HUES64 (cell line): ENCODE data around the gene KCNT2.

Source experiments
- H3K27ac ChIP-seq: 2 replicates; pipeline ENCODE4 v1.7.0; 2013; ENCODE audit warnings: low read depth, low read length, inconsistent platforms
- H3K27me3 ChIP-seq: 2 replicates; pipeline ENCODE4 v1.6.1; 2013; ENCODE audit warnings: mild to moderate bottlenecking, low read length; ENCODE audit not compliant: insufficient read depth
- H3K36me3 ChIP-seq: 2 replicates; pipeline ENCODE4 v1.6.1; 2013; ENCODE audit warnings: mild to moderate bottlenecking, low read length; ENCODE audit not compliant: insufficient read depth
- H3K4me1 ChIP-seq: 2 replicates; pipeline ENCODE4 v1.6.1; 2013; ENCODE audit warnings: mild to moderate bottlenecking, low read length, moderate library complexity; ENCODE audit not compliant: insufficient read depth
- H3K4me3 ChIP-seq: 2 replicates; pipeline ENCODE4 v1.5.1; 2013; ENCODE audit warnings: mild to moderate bottlenecking, low read length, moderate library complexity
- H3K9ac ChIP-seq: 2 replicates; pipeline ENCODE4 v1.6.1; 2013; ENCODE audit warnings: mild to moderate bottlenecking, low read depth, low read length
- H3K9me3 ChIP-seq: 2 replicates; pipeline ENCODE4 v1.6.1; 2013; ENCODE audit warnings: low read depth, low read length; ENCODE audit not compliant: insufficient read depth
- WGBS: fragments of 150-250, 120-280 bp; methylation state at CpG from one replicate; pipeline ENCODE4 v1.1.7; 2013; ENCODE audit warnings: missing lambda C conversion rate; 5-methylcytosine and 5-hydroxymethylcytosine counted together

KCNT2 gene

DNA sequence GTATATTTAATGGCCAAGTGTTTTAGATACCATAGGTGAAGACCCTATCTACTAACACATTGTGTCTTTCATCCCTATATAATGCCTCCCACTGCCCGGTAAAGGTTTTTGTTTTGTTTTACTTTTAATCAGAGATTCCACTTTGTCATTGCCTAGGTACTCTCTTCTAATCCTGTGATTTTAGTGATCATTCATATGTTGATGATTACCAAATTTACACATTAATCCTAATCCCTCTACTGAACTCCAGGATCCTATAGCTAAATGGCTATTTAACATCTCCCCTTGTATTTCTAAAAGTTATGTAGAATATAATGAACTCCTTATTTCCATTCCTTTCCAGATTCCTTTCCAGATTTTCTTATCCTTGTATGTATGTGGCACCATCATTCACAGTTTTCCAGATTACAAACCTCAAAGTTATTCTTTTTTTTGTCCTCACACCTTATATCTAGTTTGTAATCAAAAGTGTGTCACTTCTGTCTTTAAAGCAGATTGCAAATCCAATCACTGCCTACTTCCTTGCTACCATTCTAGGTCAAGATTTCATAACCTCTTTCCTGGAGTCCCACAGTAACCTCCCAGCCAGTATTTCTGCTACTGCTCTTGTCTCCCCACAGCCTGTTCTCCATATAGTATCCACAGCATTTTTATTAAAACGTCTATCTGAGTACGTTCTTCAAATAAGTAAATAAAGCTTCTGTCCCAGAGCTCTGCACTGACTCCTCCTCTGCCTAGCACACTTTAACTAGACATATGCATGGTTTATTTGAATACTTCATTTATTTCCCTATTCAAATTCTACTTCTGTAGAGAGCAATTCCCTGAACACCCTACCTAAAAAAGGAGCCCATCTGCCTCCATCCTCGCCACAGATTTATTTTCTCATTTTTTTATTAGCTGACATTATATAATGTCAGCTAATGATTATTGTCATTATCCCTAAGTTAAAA is 157.8 kb downstream of the KCNT2 start:
- Histone ChIP-seq H3K27me3 (no peaks in the 10 kb centered on the region), H3K9ac (no peak overlapping the region), H3K36me3 (no peaks in the 10 kb centered on the region), H3K4me3 (no peak overlapping the region), H3K9me3 (no peaks in the 10 kb centered on the region), H3K4me1 (peaks cover 28% of the 10 kb centered on the region), H3K27ac (peak overlapping the region; percentile 47; the same call in 1 of the 2 replicates)
- 84% methylated on average over 3 of the region's 4 CpGs for WGBS

DNA sequence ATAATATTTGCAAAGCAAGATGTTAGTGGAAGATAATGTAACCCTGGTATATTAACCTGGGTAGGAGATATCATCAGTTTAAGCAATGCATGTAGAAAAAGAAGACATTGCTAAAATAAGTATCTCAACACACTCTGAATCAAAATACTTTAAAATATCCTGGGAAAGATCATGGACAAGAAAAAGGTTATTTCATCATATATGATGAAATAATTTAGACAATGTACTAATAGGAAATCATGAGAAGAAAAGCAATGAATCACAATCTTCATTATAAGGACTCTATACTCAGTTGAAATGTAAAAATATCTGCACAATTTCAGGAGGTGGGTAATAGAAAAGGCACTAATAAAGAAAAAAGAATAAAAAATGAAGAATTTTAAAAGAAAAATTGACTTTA is 158.8 kb downstream of the KCNT2 start:
- H3K9me3 ChIP-seq = no peaks in the 10 kb centered on the region
- no peak overlapping the region for H3K4me3 ChIP-seq
- H3K36me3 ChIP-seq = no peaks in the 10 kb centered on the region
- H3K27me3 ChIP-seq = no peaks in the 10 kb centered on the region
- H3K4me1 ChIP-seq = peaks cover 28% of the 10 kb centered on the region
- H3K27ac ChIP-seq = no peak overlapping the region
- no peak overlapping the region for H3K9ac ChIP-seq

DNA sequence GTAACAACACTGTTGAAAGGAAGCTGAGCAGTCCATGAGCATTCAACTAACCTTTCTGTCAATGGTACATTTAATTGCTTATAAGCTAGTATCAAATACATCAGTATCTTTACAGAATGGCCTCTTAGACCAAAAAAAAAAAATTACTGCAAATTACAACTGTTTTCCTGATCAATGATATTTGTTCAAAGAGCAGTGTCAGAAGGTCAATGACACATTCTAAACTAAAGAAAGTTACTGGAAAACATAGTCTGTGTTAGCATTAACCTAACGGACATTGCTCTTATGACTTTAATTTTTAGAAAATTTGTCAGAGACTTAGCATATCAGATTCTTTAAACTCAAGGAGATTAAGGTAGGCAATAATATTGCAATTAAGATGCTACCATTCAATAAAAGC is 162.5 kb downstream of the KCNT2 start:
- H3K4me3 ChIP-seq = no peak overlapping the region
- H3K27me3 ChIP-seq = no peaks in the 10 kb centered on the region
- H3K36me3 ChIP-seq = no peaks in the 10 kb centered on the region
- no peak overlapping the region for H3K27ac ChIP-seq
- peaks cover 17% of the 10 kb centered on the region for H3K4me1 ChIP-seq
- WGBS = 100% methylated on average over 1 of the region's 1 CpG
- no peaks in the 10 kb centered on the region for H3K9me3 ChIP-seq
- H3K9ac ChIP-seq = no peak overlapping the region

DNA sequence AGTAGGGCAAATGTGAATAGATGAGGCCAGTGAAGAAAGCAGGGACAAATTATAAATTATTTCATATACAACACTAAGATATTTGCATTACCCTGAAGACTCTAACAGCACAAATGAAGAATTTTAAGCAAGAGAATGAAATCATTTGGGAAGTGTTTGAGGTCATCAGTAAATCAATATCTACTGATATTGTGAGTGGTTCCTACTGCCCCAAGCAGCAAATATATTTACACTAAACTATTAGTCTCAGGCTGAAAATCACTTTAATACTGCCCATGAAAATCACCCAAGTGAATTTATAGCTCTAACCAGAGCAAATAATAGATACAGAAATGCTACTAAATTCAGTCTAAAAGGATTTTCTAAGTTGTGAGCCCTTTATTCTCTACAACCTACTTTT is 163.6 kb downstream of the KCNT2 start:
- Histone ChIP-seq H3K9me3 (no peaks in the 10 kb centered on the region), H3K27ac (no peak overlapping the region), H3K4me1 (peaks cover 6% of the 10 kb centered on the region; the same call in 1 of the 2 replicates), H3K36me3 (no peaks in the 10 kb centered on the region), H3K27me3 (no peaks in the 10 kb centered on the region), H3K9ac (no peak overlapping the region), H3K4me3 (no peak overlapping the region)

DNA sequence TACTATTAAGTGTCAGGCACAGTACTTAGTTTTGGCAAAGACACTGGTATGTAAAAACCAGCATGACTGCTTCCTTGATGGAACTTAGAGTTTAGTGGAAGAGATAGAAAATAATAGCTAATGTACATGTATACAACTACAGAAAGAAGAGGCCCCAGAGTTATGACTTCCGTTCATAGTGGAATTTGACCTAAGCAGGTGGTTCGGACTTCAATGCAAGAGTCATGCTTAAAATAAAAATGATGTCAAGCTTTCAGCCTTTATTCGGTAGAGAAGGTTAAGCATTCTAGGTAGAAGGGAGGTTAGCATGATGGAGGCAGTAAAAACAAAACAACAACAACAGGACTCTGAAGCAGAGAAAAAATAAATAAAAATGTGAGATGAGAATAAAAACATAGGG is 165.9 kb downstream of the KCNT2 start:
- no peak overlapping the region for H3K27ac ChIP-seq
- H3K36me3 ChIP-seq = no peaks in the 10 kb centered on the region
- no peak overlapping the region for H3K4me3 ChIP-seq
- no peak overlapping the region for H3K9ac ChIP-seq
- no peaks in the 10 kb centered on the region for H3K27me3 ChIP-seq
- WGBS = 96% methylated on average over 3 of the region's 3 CpGs
- H3K9me3 ChIP-seq = no peaks in the 10 kb centered on the region
- no peaks in the 10 kb centered on the region for H3K4me1 ChIP-seq

DNA sequence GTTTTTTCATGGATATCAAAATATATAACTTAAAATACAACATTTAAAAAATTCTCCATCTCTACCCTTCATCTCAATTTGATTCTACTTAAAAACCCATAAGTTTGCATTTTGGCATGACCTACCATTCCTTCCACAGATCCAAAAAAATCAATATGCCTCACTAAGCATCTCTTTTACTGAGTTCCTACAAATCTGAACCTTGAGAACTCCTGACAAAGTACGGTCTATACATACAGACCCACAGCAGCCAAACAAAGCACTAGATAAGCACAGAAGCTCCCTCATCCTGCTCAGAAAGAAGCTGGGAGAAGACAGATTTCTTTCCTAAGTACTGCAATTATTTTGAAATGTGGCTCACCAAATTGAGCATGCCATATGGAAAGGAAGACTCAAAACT is 167.5 kb downstream of the KCNT2 start:
- Histone ChIP-seq H3K27me3 (no peaks in the 10 kb centered on the region), H3K4me1 (no peaks in the 10 kb centered on the region), H3K9me3 (no peaks in the 10 kb centered on the region), H3K36me3 (no peaks in the 10 kb centered on the region), H3K27ac (no peak overlapping the region), H3K4me3 (no peak overlapping the region), H3K9ac (no peak overlapping the region)
- 97% methylated on average over 1 of the region's 1 CpG for WGBS

DNA sequence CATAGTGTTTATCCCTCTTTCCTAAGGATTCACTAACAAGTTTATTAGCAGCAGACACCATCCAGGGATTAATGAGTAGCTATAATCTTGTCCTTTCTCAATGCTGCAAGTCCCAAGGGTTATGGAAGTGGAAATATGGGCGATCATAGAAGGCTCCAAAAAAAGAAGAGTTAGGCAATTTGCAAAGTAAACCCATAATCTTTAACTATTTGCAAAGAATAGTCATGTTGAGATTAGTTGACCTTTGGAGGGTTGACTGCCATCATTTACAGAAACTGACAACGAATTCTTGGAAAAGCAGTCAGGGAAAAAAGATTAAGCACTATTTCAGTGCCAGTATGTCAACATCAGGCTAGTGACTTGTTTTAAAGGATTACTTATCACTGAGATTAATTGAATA is 169.9 kb downstream of the KCNT2 start:
- WGBS = 79% methylated on average over 1 of the region's 2 CpGs
- H3K27me3 ChIP-seq = no peaks in the 10 kb centered on the region
- H3K9me3 ChIP-seq = no peaks in the 10 kb centered on the region
- H3K9ac ChIP-seq = no peak overlapping the region
- H3K27ac ChIP-seq = no peak overlapping the region
- H3K36me3 ChIP-seq = no peaks in the 10 kb centered on the region
- H3K4me3 ChIP-seq = no peak overlapping the region
- H3K4me1 ChIP-seq = no peaks in the 10 kb centered on the region

DNA sequence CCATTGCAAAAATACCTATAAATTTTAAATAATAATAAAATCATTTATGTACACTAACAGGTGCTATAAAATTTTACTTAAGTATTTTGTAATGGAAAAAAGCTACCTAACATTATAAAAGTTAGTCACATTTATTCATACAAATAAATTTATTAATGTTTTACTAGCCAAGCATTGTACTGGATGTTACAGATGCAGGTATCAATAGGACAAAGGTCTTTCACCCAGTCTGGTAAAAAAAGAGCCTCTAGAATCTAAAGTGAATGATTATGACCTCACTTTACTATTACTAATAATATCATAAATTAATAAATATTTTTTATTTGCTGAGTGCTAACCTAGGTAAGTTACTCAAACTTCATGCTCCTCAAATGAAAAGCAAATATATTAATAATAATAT is 170.6 kb downstream of the KCNT2 start:
- no peaks in the 10 kb centered on the region for H3K9me3 ChIP-seq
- no peaks in the 10 kb centered on the region for H3K36me3 ChIP-seq
- H3K27me3 ChIP-seq = no peaks in the 10 kb centered on the region
- H3K9ac ChIP-seq = no peak overlapping the region
- no peak overlapping the region for H3K4me3 ChIP-seq
- no peaks in the 10 kb centered on the region for H3K4me1 ChIP-seq
- no peak overlapping the region for H3K27ac ChIP-seq

DNA sequence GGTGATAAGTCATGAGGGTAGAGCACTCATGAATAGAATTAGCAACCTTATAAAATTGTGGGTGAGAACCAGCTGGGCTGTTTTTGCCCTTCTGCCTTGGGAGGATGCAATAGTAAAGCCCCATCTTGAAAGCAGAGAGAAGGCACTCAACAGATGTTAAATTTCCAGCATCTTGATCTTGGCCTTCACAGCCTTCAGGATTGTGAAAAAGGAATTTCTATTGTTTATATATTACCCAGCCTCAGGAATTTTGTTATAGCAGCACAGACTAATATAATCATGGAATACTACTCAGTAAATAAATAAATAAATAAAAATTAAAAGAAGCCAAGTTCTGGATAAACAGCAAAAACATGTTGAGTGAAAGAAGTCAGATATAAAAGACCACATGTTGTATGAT is 175.2 kb downstream of the KCNT2 start:
- no peak overlapping the region for H3K27ac ChIP-seq
- H3K36me3 ChIP-seq = peaks cover 11% of the 10 kb centered on the region
- H3K27me3 ChIP-seq = no peaks in the 10 kb centered on the region
- H3K4me1 ChIP-seq = no peaks in the 10 kb centered on the region
- H3K4me3 ChIP-seq = no peak overlapping the region
- H3K9me3 ChIP-seq = no peaks in the 10 kb centered on the region
- H3K9ac ChIP-seq = no peak overlapping the region

DNA sequence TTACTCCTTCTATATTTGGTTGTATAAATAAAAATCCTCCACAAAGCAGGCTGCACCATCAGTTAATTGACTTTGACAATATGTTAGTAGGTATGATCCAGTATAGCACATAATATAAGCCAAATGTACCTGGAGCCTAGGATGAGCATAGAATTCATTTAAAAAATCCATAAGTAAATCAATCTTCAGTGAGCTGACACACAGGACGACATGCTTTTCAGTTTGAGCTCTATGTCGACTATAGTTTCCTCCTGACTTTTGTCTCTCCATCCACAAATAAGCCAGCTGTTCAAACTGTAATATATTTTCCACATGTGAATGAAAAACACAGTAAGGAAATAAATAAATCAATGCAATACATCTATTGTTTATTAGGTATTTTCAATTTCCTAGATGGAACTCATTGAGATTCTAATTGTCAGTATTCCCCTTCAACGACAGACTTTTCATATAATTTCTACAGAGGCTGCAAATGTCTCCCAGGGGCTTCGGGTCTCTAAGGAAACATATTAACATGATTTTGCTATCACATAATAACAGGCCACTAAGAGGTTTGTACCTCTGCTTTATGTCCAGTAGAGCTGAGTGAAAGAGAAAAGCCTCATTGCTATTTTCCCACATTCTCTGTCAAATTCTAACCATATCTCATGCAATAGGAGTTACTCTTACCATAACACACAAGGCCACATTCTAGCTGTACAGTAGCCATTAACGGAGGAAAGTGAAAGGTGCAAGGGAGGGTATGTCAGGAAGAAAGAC is 180.1 kb downstream of the KCNT2 start:
- no peak overlapping the region for H3K4me3 ChIP-seq
- H3K9me3 ChIP-seq = no peaks in the 10 kb centered on the region
- H3K9ac ChIP-seq = no peak overlapping the region
- H3K27me3 ChIP-seq = no peaks in the 10 kb centered on the region
- 87% methylated on average over 5 of the region's 5 CpGs for WGBS
- peaks cover 27% of the 10 kb centered on the region for H3K36me3 ChIP-seq
- no peaks in the 10 kb centered on the region for H3K4me1 ChIP-seq
- no peak overlapping the region for H3K27ac ChIP-seq

DNA sequence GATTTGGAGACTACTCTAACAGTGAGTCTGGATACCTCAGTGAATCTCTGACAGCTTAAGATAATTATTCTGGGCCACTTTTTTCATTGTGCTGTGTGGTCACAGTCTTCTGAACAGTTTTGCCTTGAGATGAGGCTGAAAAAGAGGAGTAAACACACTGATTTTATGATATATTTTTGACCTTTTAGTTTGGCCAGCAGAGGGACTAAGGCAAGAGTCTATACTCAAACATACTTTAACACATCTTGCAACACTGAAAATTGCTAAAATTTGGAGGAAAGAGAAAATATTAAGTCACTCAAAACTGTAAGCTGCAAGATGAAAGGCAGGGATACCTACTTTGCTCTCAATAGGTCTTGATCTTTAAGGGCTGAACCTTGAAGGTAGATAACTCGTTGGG is 182.7 kb downstream of the KCNT2 start:
- 0 out of 2 replicates have a peak, but pooled peaks cover 5% of the 10 kb centered on the region for H3K4me1 ChIP-seq
- no peak overlapping the region for H3K27ac ChIP-seq
- H3K9me3 ChIP-seq = no peaks in the 10 kb centered on the region
- no peak overlapping the region for H3K4me3 ChIP-seq
- H3K36me3 ChIP-seq = peaks cover 31% of the 10 kb centered on the region
- H3K27me3 ChIP-seq = no peaks in the 10 kb centered on the region
- no peak overlapping the region for H3K9ac ChIP-seq
- WGBS = 100% methylated on average over 1 of the region's 1 CpG
